MM.1S (cell line): ENCODE results near the gene DPP10.

Experiments used
- CTCF ChIP-seq: fragments of 300-600 bp; sonication (generic); IDR thresholded peaks from 2 replicates; pipeline ENCODE4 v1.5.1; 2016; ENCODE audit warnings: antibody characterized with exemption, low read length, mixed read lengths
- EZH2 ChIP-seq: fragments of 300-600 bp; sonication (generic); optimal IDR thresholded peaks from 2 replicates; pipeline ENCODE3; 2017; ENCODE audit warnings: low read depth, mild to moderate bottlenecking, antibody characterized with exemption, low read length, mixed read lengths
- EZH2phosphoT487 ChIP-seq: fragments of 300-600 bp; sonication (generic); IDR thresholded peaks from 2 replicates; pipeline ENCODE4 v1.6.1; 2018; ENCODE audit warnings: antibody characterized with exemption, low read length

GRCh38 chr2:115572746-115573145 lies 1130.3 kb downstream of the DPP10 start:
- TF ChIP-seq CTCF (no peak), EZH2phosphoT487 (no peak), EZH2 (no peak)
